Stomach (tissue), 9 donors: Measurements from ENCODE around the gene ENOX1. TPM values are rescaled to one million over a fixed set of nuclear protein-coding genes. Genes with fewer than 3 reads are reported as not detected.

Source experiments
- DNase-seq, 2 donors: peaks; one replicate each; pipeline versions ENCODE4 v3.0.0 to v3.0.0-alpha.2; 2013 to 2019
- H3K27ac ChIP-seq, 5 donors: fragments of 200-600 bp in 4 of 5; sonication (generic) in 4 of 5; one replicate each; pipeline ENCODE4 v1.5.1; 2013 to 2019; ENCODE audit warnings: mild to moderate bottlenecking in 1 of 5, moderate library complexity in 1 of 5
- H3K27me3 ChIP-seq, 3 donors: fragments of 200-600 bp; sonication (generic); one replicate each; pipeline ENCODE4 v1.5.1; 2017 to 2019; ENCODE audit warnings: mixed run types in 1 of 3
- H3K36me3 ChIP-seq, 4 donors: fragments of 200-600 bp; sonication (generic); 1 replicate in 3 of 4; 2 replicates in 1 of 4; pipeline ENCODE4 v1.5.1; 2016 to 2019
- H3K4me1 ChIP-seq, 4 donors: fragments of 200-600 bp; sonication (generic); one replicate each; pipeline ENCODE4 v1.5.1; 2016 to 2019
- H3K4me3 ChIP-seq, 4 donors: fragments of 200-600 bp; sonication (generic) in 3 of 4; one replicate each; pipeline ENCODE4 v1.5.1; 2016 to 2019; ENCODE audit warnings: mild to moderate bottlenecking in 1 of 4
- H3K9me3 ChIP-seq, 4 donors: fragments of 200-600 bp; sonication (generic); one replicate each; pipeline ENCODE4 v1.5.1; 2016 to 2019
- EP300 ChIP-seq: sonication (generic); formaldehyde crosslinking; IDR thresholded peaks from one replicate; pipeline ENCODE4 v1.6.1; 2017; ENCODE audit warnings: antibody characterized with exemption
- POLR2A ChIP-seq, 4 donors: fragments of 450-650 bp; IDR thresholded peaks; one replicate each; pipeline ENCODE4 v1.6.1; 2016; ENCODE audit warnings: antibody characterized with exemption in 4 of 4, control low read depth in 2 of 4, mild to moderate bottlenecking in 1 of 4, moderate library complexity in 1 of 4
- POLR2AphosphoS5 ChIP-seq, 3 donors: sonication (generic); formaldehyde crosslinking; IDR thresholded peaks; one replicate each; pipeline ENCODE4 v1.6.1; 2016; ENCODE audit warnings: antibody characterized with exemption in 3 of 3
- WGBS, 5 donors: extraction: QIAGEN DNeasy Blood & Tissue Kit in 3 of 5; methylation state at CpG; one replicate each; pipeline versions ENCODE4 v1.1.5 to v1.1.7; 2013 to 2018; 5-methylcytosine and 5-hydroxymethylcytosine counted together
- intact Hi-C: fragments of 100-400 bp; cut with DNase I; formaldehyde crosslinking; loops from one replicate; pipeline ENCODE4 v1.15.1; 2023; ENCODE audit warnings: low total_unique reads
- polyA plus RNA-seq, 3 donors: library from polyadenylated mRNA; stranded (reverse); fragments of 200-250 nt; gene quantifications; one replicate each; pipeline ENCODE4 v1.2.3, GENCODE V29; 2013
- total RNA-seq, 5 donors: library from RNA; depleted of rRNA; stranded (reverse); fragments of >200 nt; gene quantifications; one replicate each; pipeline versions ENCODE4 v1.1.0 to v1.2.3, GENCODE V29; 2014 to 2016
- TF ChIP-seq, protein P1 (sequence below), 7 experiments: fragments of 450-650 bp in 4 of 7; fragments of 200-600 bp in 3 of 7; sonication (generic) in 3 of 7; IDR thresholded peaks; one replicate each; pipeline ENCODE4 v1.5.1; 2016 to 2019; ENCODE audit warnings: antibody characterized with exemption in 7 of 7, control low read depth in 2 of 7, mild to moderate bottlenecking in 1 of 7
- donor health status: healthy with polysubstance abuse.
- donor health status: Bipolar disorder and iron deficiency.
- donor health status: healthy.

ENOX1 gene
- total and polyA plus RNA-seq, 8 donors = 0.46 to 6.2 (median 1.4) TPM; not detected in 1

DNA sequence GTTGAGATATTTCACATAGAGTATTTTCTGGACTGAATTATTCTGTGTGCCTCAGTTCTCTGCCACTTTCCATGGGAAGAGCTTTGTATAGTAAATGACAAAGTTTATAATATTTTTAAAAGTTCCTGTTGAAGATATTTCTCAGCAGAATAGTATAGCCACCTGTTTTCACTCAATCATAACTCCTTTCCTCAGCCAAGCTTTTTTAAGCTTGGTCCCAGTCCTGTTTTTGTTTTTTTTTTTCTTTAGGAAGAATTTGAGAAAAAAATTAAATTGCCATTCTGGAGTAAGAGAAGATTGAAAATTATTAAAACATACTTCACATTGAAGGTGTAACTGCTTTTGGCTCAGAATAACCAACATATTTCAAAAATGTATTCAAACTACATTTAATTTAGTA is 55.5 kb downstream of the ENOX1 start:
- no peaks in the 10 kb centered on the region for H3K27me3 ChIP-seq
- H3K9me3 ChIP-seq = no peaks in the 10 kb centered on the region
- H3K4me3 ChIP-seq = no peak overlapping the region
- no peaks in the 10 kb centered on the region for H3K36me3 ChIP-seq
- DNase-seq = no peak
- H3K27ac ChIP-seq = no peak overlapping the region
- TF ChIP-seq EP300 = no peak
- TF ChIP-seq, protein P1, sequence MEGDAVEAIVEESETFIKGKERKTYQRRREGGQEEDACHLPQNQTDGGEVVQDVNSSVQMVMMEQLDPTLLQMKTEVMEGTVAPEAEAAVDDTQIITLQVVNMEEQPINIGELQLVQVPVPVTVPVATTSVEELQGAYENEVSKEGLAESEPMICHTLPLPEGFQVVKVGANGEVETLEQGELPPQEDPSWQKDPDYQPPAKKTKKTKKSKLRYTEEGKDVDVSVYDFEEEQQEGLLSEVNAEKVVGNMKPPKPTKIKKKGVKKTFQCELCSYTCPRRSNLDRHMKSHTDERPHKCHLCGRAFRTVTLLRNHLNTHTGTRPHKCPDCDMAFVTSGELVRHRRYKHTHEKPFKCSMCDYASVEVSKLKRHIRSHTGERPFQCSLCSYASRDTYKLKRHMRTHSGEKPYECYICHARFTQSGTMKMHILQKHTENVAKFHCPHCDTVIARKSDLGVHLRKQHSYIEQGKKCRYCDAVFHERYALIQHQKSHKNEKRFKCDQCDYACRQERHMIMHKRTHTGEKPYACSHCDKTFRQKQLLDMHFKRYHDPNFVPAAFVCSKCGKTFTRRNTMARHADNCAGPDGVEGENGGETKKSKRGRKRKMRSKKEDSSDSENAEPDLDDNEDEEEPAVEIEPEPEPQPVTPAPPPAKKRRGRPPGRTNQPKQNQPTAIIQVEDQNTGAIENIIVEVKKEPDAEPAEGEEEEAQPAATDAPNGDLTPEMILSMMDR (IDR thresholded peaks at IDR 0.05) = no peak
- no peak for TF ChIP-seq POLR2A (IDR thresholded peaks at IDR 0.05)
- no peak for TF ChIP-seq POLR2AphosphoS5 (IDR thresholded peaks at IDR 0.05)
- peaks cover 0 to 5% (median 0%) of the 10 kb centered on the region in 4 donors for H3K4me1 ChIP-seq
- intact Hi-C loops = no loop called here

DNA sequence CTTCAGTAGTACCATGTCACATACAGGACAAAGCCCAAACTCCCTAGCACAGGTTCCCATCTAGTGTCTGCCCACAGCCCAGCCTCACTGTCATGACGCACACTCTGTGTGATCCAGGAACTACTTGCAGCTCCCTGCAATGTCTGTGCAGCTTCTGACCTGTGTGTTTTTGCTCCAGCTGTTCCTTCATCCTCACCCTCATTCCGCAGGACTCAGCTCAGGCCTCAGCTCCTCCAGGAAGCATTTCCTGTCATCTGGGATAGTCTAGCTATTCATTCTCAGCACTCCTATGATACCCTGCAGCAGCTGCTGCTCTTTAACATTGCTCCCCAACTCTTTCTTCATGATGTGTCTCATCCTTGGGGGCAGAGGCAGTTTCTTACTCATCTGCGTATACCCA is 56.1 kb downstream of the ENOX1 start:
- Histone ChIP-seq H3K4me3 (no peak overlapping the region), H3K27ac (no peak overlapping the region), H3K36me3 (no peaks in the 10 kb centered on the region), H3K4me1 (peaks cover 0 to 5% (median 0%) of the 10 kb centered on the region in 4 donors), H3K27me3 (no peaks in the 10 kb centered on the region), H3K9me3 (no peaks in the 10 kb centered on the region)
- WGBS, 5 donors = 70 to 81% (median 74%) methylated on average over 3 of the region's 3 CpGs
- TF ChIP-seq POLR2AphosphoS5 (IDR thresholded peaks at IDR 0.05) = no peak
- no peak for TF ChIP-seq POLR2A (IDR thresholded peaks at IDR 0.05)
- no peak for TF ChIP-seq EP300
- intact Hi-C loops = no loop called here
- peak in 1 of 2 donors; percentile 42 for DNase-seq

DNA sequence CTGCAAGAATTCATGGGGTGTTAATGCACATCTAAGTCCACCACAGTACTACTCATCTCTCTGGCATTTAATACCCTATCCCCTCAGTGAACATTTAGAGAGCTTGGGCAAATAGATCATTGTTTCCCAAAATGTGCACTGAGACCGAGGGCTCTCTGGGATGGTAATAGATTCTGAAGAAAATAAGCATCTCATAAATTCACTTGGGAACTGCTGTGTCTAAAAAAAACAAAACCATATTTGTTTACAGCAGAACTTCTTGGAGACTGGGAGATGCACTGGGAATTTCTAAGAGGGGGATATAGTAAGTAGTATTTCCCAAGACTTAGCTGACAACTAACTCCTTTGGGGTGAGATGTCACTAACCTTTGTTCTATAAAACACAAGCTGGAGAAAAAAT is 58.4 kb downstream of the ENOX1 start:
- Histone ChIP-seq H3K4me3 (no peak overlapping the region), H3K27ac (no peak overlapping the region), H3K4me1 (peaks cover 0 to 5% (median 0%) of the 10 kb centered on the region in 4 donors), H3K27me3 (no peaks in the 10 kb centered on the region), H3K36me3 (no peaks in the 10 kb centered on the region), H3K9me3 (no peaks in the 10 kb centered on the region)
- 56 to 83% (median 69%) methylated on average over 1 of the region's 1 CpG for WGBS, 5 donors
- intact Hi-C loops = no loop called here
- TF ChIP-seq POLR2AphosphoS5 (IDR thresholded peaks at IDR 0.05) (no peak), EP300 (no peak), POLR2A (IDR thresholded peaks at IDR 0.05) (no peak)
- DNase-seq = no peak

DNA sequence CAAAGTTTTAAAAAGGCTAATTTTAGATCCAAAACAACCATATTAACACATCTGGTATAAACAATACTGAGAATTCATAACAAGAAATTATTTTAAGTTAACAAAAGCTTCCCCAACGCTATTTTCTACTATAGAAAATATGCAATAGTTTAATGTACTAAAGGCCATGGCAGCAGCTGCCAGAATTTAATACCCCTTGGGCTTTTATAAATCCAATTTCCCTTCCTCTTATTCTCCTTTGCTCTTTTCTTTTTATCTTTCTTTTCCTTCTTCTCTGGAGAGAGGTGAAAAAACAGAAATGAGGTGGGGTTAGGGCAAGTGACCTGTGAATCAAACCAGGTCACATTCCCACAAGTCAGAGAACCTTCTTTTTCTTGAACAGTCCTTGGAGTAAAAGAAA is 58.9 kb downstream of the ENOX1 start:
- Histone ChIP-seq H3K36me3 (no peaks in the 10 kb centered on the region), H3K27me3 (no peaks in the 10 kb centered on the region), H3K27ac (no peak overlapping the region), H3K4me1 (peaks cover 0 to 5% (median 0%) of the 10 kb centered on the region in 4 donors), H3K4me3 (no peak overlapping the region), H3K9me3 (no peaks in the 10 kb centered on the region)
- intact Hi-C loops = no loop called here
- TF ChIP-seq, protein P1 (IDR thresholded peaks at IDR 0.05) = no peak
- no peak for TF ChIP-seq POLR2AphosphoS5 (IDR thresholded peaks at IDR 0.05)
- TF ChIP-seq POLR2A (IDR thresholded peaks at IDR 0.05) = no peak
- TF ChIP-seq EP300 = no peak
- DNase-seq = no peak
- 54 to 68% (median 66%) methylated on average over 1 of the region's 1 CpG for WGBS, 5 donors

DNA sequence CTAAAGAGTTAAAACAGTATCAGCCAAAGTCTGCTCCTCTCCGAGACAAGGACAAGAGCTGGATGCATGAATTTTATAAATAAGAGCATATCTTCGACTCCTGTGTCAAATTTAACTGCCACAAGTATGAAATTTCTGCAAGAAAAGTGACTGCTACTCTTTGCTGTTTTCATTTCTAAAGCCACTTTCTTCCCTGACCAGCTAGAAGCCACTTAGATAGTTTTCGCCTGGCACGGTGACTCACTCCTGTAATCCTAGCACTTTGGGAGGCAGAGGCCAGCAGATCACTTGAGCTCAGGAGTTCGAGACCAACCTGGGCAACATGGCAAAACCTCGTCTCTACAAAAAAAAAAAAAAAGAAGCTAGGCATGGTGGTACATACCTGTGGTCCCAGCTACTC is 61.3 kb downstream of the ENOX1 start:
- H3K9me3 ChIP-seq = no peaks in the 10 kb centered on the region
- no peak overlapping the region for H3K4me3 ChIP-seq
- 75 to 87% (median 84%) methylated on average over 6 of the region's 6 CpGs for WGBS, 5 donors
- peaks cover 0 to 1% (median 0%) of the 10 kb centered on the region in 4 donors for H3K4me1 ChIP-seq
- no peaks in the 10 kb centered on the region for H3K27me3 ChIP-seq
- TF ChIP-seq POLR2AphosphoS5 (IDR thresholded peaks at IDR 0.05) (no peak), POLR2A (IDR thresholded peaks at IDR 0.05) (no peak), EP300 (no peak)
- TF ChIP-seq, protein P1 (IDR thresholded peaks at IDR 0.05) = no peak
- no peak overlapping the region for H3K27ac ChIP-seq
- no peaks in the 10 kb centered on the region for H3K36me3 ChIP-seq
- no peak for DNase-seq
- intact Hi-C loops = no loop called here
